Measurements from ENCODE around the gene CXXC4. TPM values are rescaled to one million over a fixed set of nuclear protein-coding genes. Genes with fewer than 3 reads are reported as not detected.

The CXXC4 gene
- total RNA-seq, 4 donors from 2014 or later, result 5.2 to 10.6 (median 7.8) TPM

- H3K27ac ChIP-seq, result no peak overlapping the region
- WGBS, 2 donors, result 93 to 96% methylated on average over 5 of the region's 5 CpGs
- no peaks in the 10 kb centered on the region for H3K4me1 ChIP-seq
Observed at GRCh38 chr4:104465619-104466018, 29.1 kb downstream of the CXXC4 start.

GRCh38 chr4:104465201-104465600, 29.5 kb downstream of the CXXC4 start:
- WGBS, 2 donors, result 86 to 89% methylated on average over 1 of the region's 1 CpG

More at GRCh38 chr4:104465619-104466018, 29.1 kb downstream of the CXXC4 start:
- Histone ChIP-seq H3K4me3 (replicated peaks in 1 of 3) (no peak overlapping the region), H3K36me3 (no peaks in the 10 kb centered on the region), H3K27me3 (no peaks in the 10 kb centered on the region), H3K9me3 (no peaks in the 10 kb centered on the region)
- TF ChIP-seq CTCF (IDR thresholded peaks at IDR 0.05) (no peak), POLR2A (IDR thresholded peaks at IDR 0.05) (no peak)
- DNase-seq, result no peak
- intact Hi-C loops (cut with DNase I), result no loop called here

GRCh38 chr4:104462641-104463040, 32.1 kb downstream of the CXXC4 start:
- no peaks in the 10 kb centered on the region for H3K27me3 ChIP-seq
- no peaks in the 10 kb centered on the region for H3K36me3 ChIP-seq
- no peak overlapping the region for H3K4me3 ChIP-seq (replicated peaks in 1 of 3)
- no peaks in the 10 kb centered on the region for H3K4me1 ChIP-seq
- H3K27ac ChIP-seq, result no peak overlapping the region
- no peaks in the 10 kb centered on the region for H3K9me3 ChIP-seq
- DNase-seq, result no peak
- intact Hi-C loops (cut with DNase I), result no loop called here
- no peak for TF ChIP-seq POLR2A (IDR thresholded peaks at IDR 0.05)
- no peak for TF ChIP-seq CTCF (IDR thresholded peaks at IDR 0.05)

More at GRCh38 chr4:104465201-104465600, 29.5 kb downstream of the CXXC4 start:
- no peak for DNase-seq
- Histone ChIP-seq H3K27ac (no peak overlapping the region), H3K4me3 (replicated peaks in 1 of 3) (no peak overlapping the region), H3K9me3 (no peaks in the 10 kb centered on the region), H3K4me1 (no peaks in the 10 kb centered on the region), H3K36me3 (no peaks in the 10 kb centered on the region), H3K27me3 (no peaks in the 10 kb centered on the region)
- TF ChIP-seq POLR2A (IDR thresholded peaks at IDR 0.05), result no peak
- no peak for TF ChIP-seq CTCF (IDR thresholded peaks at IDR 0.05)
- intact Hi-C loops (cut with DNase I), result no loop called here

- DNase-seq, result no peak
- no peak overlapping the region for H3K4me3 ChIP-seq (replicated peaks in 1 of 3)
- TF ChIP-seq CTCF (IDR thresholded peaks at IDR 0.05) (no peak), POLR2A (IDR thresholded peaks at IDR 0.05) (no peak)
Observed at GRCh38 chr4:104457308-104457981, 37.2 kb downstream of the CXXC4 start.

GRCh38 chr4:104451573-104451972, 43.1 kb downstream of the CXXC4 start:
- no peaks in the 10 kb centered on the region for H3K27me3 ChIP-seq
- no peaks in the 10 kb centered on the region for H3K36me3 ChIP-seq
- intact Hi-C loops (cut with DNase I), result no loop called here
- TF ChIP-seq POLR2A (IDR thresholded peaks at IDR 0.05) (no peak), CTCF (IDR thresholded peaks at IDR 0.05) (peak in 4 of 6 experiments; percentile 16 to 46 (median 37))
- H3K4me3 ChIP-seq (replicated peaks in 1 of 3), result no peak overlapping the region
- WGBS, 2 donors, result 31 to 35% methylated on average over 1 of the region's 1 CpG
- no peak overlapping the region for H3K27ac ChIP-seq
- H3K9me3 ChIP-seq, result no peaks in the 10 kb centered on the region
- no peak for DNase-seq
- no peaks in the 10 kb centered on the region for H3K4me1 ChIP-seq

More at GRCh38 chr4:104457308-104457981, 37.2 kb downstream of the CXXC4 start:
- H3K27me3 ChIP-seq, result no peaks in the 10 kb centered on the region
- intact Hi-C loops (cut with DNase I), result no loop called here
- no peaks in the 10 kb centered on the region for H3K9me3 ChIP-seq
- no peaks in the 10 kb centered on the region for H3K4me1 ChIP-seq
- no peak overlapping the region for H3K27ac ChIP-seq
- no peaks in the 10 kb centered on the region for H3K36me3 ChIP-seq
- 52 to 58% methylated on average over 2 of the region's 2 CpGs for WGBS, 2 donors

Data from thyroid gland (tissue), 4 donors.